ENCODE data around the gene DDA1. TPM values are rescaled to one million over a fixed set of nuclear protein-coding genes. Genes with fewer than 3 reads are reported as not detected.

DDA1 gene
- total RNA-seq, 1 experiment from 2014 or later: 87.9 TPM

DNA sequence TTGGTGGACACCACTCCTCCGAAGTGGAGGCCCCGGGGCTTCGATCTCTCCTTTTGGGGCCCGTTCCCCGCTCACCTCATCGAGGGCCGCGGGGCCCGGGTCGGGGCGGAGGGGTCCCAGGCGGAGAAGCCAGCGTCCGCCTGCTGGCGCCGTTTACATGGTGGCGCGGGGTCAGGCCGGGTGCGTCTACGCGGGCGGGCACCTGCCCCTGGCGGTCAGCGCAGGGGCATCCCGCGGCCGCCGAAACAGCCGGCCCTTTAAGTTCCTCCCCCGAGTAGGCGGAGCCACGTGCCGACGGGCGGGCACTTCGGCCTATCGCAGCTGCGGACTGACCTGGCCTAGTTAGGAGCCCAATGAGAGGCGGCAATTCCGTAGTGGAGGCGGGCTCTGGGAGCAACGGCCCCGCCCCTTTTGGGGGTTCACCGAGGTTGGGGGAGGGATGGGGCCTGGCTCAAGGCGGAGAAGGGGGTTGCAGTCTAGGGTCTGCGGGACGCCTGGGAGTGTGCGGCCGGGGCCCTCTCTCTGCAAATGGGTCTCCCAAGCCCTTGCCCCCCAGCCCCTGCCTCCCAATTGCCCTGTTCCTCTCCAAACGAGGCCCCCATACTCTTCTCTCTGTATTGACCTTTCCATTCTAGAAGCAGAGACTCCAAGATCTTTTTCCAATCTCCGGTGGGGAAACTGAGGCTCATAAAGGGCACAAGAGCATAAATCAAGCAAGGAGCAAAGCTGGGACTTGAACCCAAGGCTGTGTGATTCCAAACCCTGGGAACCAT lies 6.0 kb upstream of the DDA1 start, which contains the start of gene ABHD8:
ABHD8 (minus strand) TSS at position 259 of the 773 bp plus-strand sequence. CDS start 1,809 bp downstream, outside the sequence.
- Histone ChIP-seq H3K9ac (ENCODE audit: low read length) (peak within 1 kb of the TSS; percentile 69), H3K4me3 (ENCODE audit: low read length) (peak within 1 kb of the TSS; percentile 80), H3K27me3 (ENCODE audit: low read length) (no peaks in the 10 kb centered on the region), H3K9me2 (replicated peaks; ENCODE audit: low read length) (no peaks in the 10 kb centered on the region), H3K79me2 (ENCODE audit: low read length) (peaks cover 38% of the 10 kb centered on the region), H4K20me1 (ENCODE audit: low read length) (no peaks in the 10 kb centered on the region), H2AFZ (ENCODE audit: low read length) (peak within 1 kb of the TSS; percentile 87), H3F3A (ENCODE audit: low read length, unreplicated experiment) (no peaks in the 10 kb centered on the region), H3K9me3 (ENCODE audit: low read length) (no peaks in the 10 kb centered on the region), H3K4me2 (ENCODE audit: low read length) (peak within 1 kb of the TSS; percentile 95), H3K36me3 (ENCODE audit: low read depth, low read length) (no peaks in the 10 kb centered on the region), H3K27ac (ENCODE audit: low read length) (no peak within 1 kb of the TSS), H3K4me1 (ENCODE audit: insufficient read depth, low read length) (peaks cover 22% of the 10 kb centered on the region)
- no peak for TF ChIP-seq EZH2 (IDR thresholded peaks at IDR 0.05; ENCODE audit: low read length, unreplicated experiment)
- TF ChIP-seq, protein P1, sequence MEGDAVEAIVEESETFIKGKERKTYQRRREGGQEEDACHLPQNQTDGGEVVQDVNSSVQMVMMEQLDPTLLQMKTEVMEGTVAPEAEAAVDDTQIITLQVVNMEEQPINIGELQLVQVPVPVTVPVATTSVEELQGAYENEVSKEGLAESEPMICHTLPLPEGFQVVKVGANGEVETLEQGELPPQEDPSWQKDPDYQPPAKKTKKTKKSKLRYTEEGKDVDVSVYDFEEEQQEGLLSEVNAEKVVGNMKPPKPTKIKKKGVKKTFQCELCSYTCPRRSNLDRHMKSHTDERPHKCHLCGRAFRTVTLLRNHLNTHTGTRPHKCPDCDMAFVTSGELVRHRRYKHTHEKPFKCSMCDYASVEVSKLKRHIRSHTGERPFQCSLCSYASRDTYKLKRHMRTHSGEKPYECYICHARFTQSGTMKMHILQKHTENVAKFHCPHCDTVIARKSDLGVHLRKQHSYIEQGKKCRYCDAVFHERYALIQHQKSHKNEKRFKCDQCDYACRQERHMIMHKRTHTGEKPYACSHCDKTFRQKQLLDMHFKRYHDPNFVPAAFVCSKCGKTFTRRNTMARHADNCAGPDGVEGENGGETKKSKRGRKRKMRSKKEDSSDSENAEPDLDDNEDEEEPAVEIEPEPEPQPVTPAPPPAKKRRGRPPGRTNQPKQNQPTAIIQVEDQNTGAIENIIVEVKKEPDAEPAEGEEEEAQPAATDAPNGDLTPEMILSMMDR (conservative IDR thresholded peaks at IDR 0.05; ENCODE audit: low read depth, low read length): peak; percentile 47; the same call in 1 of the 2 replicates
- ChIA-PET POLR2A (ENCODE audit: unreplicated experiment) (no interaction called here), CTCF (no interaction called here)
- ATAC-seq: peak; percentile 80
- DNase-seq: peak; percentile 97
- intact Hi-C loops (cut with micrococcal nuclease): no loop called here
- BruUV-seq (replicated peaks): no TSS peak

DNA sequence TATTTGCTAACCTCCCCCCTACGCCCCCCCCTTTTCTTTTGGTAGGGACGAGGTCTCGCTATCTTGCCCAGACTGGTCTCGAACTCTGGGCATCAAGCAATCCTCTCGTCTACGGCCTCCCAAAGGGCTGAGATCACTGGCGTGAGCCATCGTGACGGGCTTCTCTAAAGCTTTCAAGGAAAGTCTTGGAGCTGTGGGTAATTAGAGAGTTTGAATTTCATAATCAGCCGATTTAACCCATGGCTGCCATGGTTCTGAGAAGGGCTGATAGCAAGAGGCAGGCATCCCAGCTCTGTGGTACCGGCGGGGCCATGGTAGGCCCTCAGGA lies 5.5 kb upstream of the DDA1 start:
- Histone ChIP-seq H3K4me1 (ENCODE audit: insufficient read depth, low read length) (peaks cover 22% of the 10 kb centered on the region), H3K9ac (ENCODE audit: low read length) (no peak overlapping the region), H3K4me3 (ENCODE audit: low read length) (no peak overlapping the region), H3K27me3 (ENCODE audit: low read length) (no peaks in the 10 kb centered on the region), H3K4me2 (ENCODE audit: low read length) (peak overlapping the region; percentile 95; the same call in 1 of the 2 replicates), H3F3A (ENCODE audit: low read length, unreplicated experiment) (no peaks in the 10 kb centered on the region), H3K27ac (ENCODE audit: low read length) (no peak overlapping the region), H3K9me2 (replicated peaks; ENCODE audit: low read length) (no peaks in the 10 kb centered on the region), H4K20me1 (ENCODE audit: low read length) (no peaks in the 10 kb centered on the region), H2AFZ (ENCODE audit: low read length) (no peak overlapping the region; the same call in 1 of the 2 replicates), H3K79me2 (ENCODE audit: low read length) (peaks cover 38% of the 10 kb centered on the region), H3K9me3 (ENCODE audit: low read length) (no peaks in the 10 kb centered on the region), H3K36me3 (ENCODE audit: low read depth, low read length) (no peaks in the 10 kb centered on the region)
- CTCF ChIA-PET: no interaction called here
- POLR2A ChIA-PET (ENCODE audit: unreplicated experiment): no interaction called here
- no TSS peak for BruUV-seq (replicated peaks)
- intact Hi-C loops (cut with micrococcal nuclease): no loop called here
- TF ChIP-seq EZH2 (IDR thresholded peaks at IDR 0.05; ENCODE audit: low read length, unreplicated experiment): no peak
- TF ChIP-seq, protein P1 (conservative IDR thresholded peaks at IDR 0.05; ENCODE audit: low read depth, low read length): no peak
- no peak for TF ChIP-seq EZH2phosphoT487 (IDR thresholded peaks at IDR 0.05; ENCODE audit: borderline replicate concordance, low read length)
- DNase-seq (no peak), ATAC-seq (no peak)
